ENCODE data around the gene KCTD16.

Gene KCTD16

GRCh38 chr5:144405991-144406390, 235.3 kb downstream of the KCTD16 start:
- DNase-seq (ENCODE audit: low read depth) = no peak

GRCh38 chr5:144406442-144406841, 235.8 kb downstream of the KCTD16 start:
- no peak for DNase-seq (ENCODE audit: low read depth)

- no peak for DNase-seq (ENCODE audit: low read depth)
Measured at GRCh38 chr5:144414202-144415029, 243.7 kb downstream of the KCTD16 start.

GRCh38 chr5:144416196-144416595, 245.5 kb downstream of the KCTD16 start:
- DNase-seq (ENCODE audit: low read depth) = no peak

GRCh38 chr5:144418719-144419118, 248.0 kb downstream of the KCTD16 start:
- DNase-seq (ENCODE audit: low read depth) = no peak

- no peak for DNase-seq (ENCODE audit: low read depth)
Measured at GRCh38 chr5:144421411-144421810, 250.7 kb downstream of the KCTD16 start.

- no peak for DNase-seq (ENCODE audit: low read depth)
Measured at GRCh38 chr5:144422018-144422727, 251.5 kb downstream of the KCTD16 start.

GRCh38 chr5:144427866-144428265, 257.2 kb downstream of the KCTD16 start:
- no peak for DNase-seq (ENCODE audit: low read depth)

GRCh38 chr5:144428326-144428725, 257.7 kb downstream of the KCTD16 start:
- DNase-seq (ENCODE audit: low read depth) = no peak

- DNase-seq (ENCODE audit: low read depth) = no peak
Measured at GRCh38 chr5:144429405-144429804, 258.7 kb downstream of the KCTD16 start.

- DNase-seq (ENCODE audit: low read depth) = no peak
Measured at GRCh38 chr5:144429905-144430304, 259.2 kb downstream of the KCTD16 start.

GRCh38 chr5:144433140-144433822, 262.6 kb downstream of the KCTD16 start:
- DNase-seq (ENCODE audit: low read depth) = no peak

GRCh38 chr5:144433893-144434292, 263.2 kb downstream of the KCTD16 start:
- no peak for DNase-seq (ENCODE audit: low read depth)

GRCh38 chr5:144436007-144436406, 265.3 kb downstream of the KCTD16 start:
- no peak for DNase-seq (ENCODE audit: low read depth)

- DNase-seq (ENCODE audit: low read depth) = no peak
Measured at GRCh38 chr5:144438237-144438636, 267.6 kb downstream of the KCTD16 start.

- no peak for DNase-seq (ENCODE audit: low read depth)
Measured at GRCh38 chr5:144448457-144448856, 277.8 kb downstream of the KCTD16 start.

GRCh38 chr5:144451187-144451973, 280.7 kb downstream of the KCTD16 start:
- DNase-seq (ENCODE audit: low read depth) = no peak

GRCh38 chr5:144453753-144454152, 283.1 kb downstream of the KCTD16 start:
- DNase-seq (ENCODE audit: low read depth) = no peak

- no peak for DNase-seq (ENCODE audit: low read depth)
Measured at GRCh38 chr5:144457160-144457559, 286.5 kb downstream of the KCTD16 start.

- no peak for DNase-seq (ENCODE audit: low read depth)
Measured at GRCh38 chr5:144458216-144458615, 287.5 kb downstream of the KCTD16 start.

GRCh38 chr5:144460600-144460999, 289.9 kb downstream of the KCTD16 start:
- DNase-seq (ENCODE audit: low read depth) = no peak

- no peak for DNase-seq (ENCODE audit: low read depth)
Measured at GRCh38 chr5:144462577-144462976, 291.9 kb downstream of the KCTD16 start.
